Fibroblast of the conjunctiva (primary cell): ENCODE measurements around the gene OIP5.
"Not testable (repeated sequence)": the region's sequence is repeated elsewhere in the genome, so short reads cannot be mapped to it uniquely, and the experiment has no call there.

ENCODE experiments used
- DNase-seq: peaks from one replicate; pipeline ENCODE4 v3.0.0-alpha.2; 2010; ENCODE audit warnings: low read depth

Gene OIP5

DNA sequence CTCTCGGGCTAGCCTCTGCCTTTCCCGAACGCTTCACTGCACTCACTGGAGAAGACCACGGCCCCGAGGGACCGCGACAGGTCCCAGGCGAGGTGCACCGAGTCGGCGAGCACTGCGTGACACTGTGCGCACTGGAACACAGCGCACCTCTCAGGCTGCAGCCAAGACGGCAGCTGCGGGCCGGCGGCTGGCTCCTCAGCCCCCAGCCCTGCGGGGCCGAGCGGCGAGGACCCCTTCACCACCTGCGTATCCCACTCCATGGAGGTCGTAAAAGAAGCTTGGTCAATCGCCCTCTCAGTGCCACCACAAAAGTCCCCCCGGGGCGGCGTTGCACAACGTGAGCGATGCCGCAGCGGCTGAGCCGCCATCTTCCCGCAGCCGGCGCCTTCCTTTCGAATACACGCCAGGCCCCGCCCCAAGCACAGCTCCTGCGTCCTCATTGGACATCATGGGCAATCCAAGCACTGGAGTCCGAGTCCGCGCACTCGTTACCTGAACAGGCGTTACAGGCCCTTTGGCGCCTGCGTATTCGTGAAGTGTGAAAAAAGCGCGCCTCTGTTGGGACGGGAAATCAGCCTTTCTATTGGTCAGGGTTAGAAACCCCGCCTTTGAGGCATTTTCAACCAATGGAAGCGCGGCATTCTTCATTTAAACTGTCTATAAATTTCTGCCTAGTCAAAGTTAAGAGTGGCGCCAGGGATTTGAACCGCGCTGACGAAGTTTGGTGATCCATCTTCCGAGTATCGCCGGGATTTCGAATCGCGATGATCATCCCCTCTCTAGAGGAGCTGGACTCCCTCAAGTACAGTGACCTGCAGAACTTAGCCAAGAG lies at the start of gene OIP5, which contains the start of gene NUSAP1:
Gene OIP5 (minus strand): TSS at position 398 of the 832 bp plus-strand sequence. CDS start 30 bp downstream, at position 368.
Gene NUSAP1 (plus strand): TSS at position 688 of the 832 bp plus-strand sequence. CDS start 77 bp downstream, at position 765.
- DNase-seq: peak; percentile 99

DNA sequence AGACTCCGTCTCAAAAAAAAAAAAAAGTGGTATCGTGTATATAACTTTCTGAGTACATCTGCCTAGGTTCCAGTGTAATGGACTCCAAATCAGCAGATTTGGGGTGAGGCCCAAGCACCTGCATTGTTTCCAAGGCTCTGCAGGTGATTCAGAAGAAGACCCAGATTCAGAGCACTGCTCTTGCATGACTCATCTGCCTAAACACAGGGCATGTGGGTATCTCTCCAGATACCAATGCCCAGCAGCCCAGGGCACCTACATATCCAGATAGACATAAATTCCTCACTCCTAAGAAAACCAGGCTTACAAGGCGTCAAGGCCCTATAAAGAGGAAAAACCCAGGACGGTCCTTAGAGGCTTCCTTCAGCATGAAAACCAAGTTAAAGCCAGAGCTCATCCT lies 45.6 kb upstream of the OIP5 start:
- no peak for DNase-seq

DNA sequence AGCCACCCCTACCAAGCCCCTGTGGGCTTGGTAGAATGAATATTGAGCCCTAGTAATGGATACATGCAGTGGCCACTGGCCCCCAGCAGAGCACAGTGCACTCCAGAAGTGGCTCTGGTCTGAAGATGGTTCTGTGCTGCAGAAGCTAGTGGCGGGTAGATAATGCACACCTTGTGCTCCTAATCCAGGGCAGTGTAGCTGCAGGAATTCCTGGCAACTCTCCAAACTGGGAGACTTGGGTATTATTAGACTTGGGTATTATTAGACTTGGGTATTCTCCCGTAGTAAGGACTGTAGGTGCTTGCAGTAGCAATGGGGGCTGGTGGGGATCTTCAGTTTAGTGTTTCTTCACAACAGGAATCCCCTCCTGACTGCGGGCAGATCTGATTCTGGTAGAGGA lies 35.0 kb upstream of the OIP5 start:
- no peak for DNase-seq

DNA sequence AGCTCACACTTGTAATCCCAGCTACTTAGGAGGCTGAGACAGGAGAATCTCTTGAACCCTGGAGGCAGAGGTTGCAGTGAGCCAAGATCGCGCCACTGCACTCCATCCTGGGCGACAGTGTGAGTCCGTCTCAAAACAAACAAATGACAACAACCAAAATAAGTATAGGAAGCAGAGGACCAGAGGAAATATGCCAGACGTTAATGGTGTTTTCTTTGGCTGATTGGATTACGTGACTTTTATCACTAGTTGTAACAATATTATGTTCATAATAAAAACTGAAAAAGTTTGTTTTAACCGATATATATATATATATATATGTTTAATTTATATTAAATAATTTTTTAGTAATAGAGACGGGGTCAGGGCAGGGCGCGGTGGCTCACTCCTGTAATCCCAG lies 22.0 kb upstream of the OIP5 start:
- DNase-seq: no peak

DNA sequence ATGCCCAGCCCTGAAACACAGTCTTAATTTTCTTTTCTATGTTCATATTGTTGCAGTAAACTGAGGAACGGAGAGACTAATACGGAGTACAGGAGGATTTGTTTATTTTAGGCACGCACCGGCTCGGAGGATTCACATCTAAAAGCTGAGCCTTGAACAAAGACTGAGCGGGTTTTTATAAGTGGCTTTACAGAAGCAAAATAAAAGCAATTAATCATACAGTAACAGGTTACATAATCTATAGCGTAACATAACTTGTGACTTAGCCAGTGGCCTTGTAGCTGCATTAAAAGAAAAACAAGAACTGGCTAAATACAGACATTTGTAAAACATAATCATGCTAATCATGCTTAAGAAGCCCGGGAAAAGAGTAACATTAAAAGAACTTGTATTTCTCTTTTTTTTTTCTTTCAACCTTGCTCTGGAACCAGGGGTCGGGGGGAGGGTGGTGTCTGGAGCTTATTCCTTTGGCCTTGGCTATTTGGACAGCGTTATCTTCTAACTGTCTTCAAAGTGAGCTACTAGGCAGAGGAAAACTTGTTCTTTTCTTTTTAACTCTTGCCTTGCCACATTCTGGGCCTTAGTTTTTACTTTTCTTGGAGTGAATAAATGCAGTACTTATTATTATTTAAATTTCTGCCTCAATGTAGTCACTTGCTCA lies 17.8 kb upstream of the OIP5 start:
- no peak for DNase-seq

DNA sequence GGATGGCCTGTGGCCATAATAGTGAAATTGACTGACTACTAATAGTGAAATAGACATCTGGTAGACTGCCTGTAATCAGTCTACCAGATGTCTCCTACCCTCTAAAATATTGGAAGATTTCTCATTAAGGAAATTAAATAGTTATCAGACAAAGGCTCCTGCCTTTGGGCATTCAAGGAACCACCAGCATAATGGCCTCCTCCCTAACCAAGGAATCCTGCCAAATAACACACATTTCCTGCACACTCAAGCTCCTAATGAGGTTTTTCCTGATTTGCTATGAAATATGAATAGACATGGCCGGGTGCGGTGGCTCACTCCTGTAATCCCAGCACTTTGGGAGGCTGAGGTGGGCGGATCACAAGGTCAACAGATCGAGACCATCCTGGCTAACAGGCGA lies 14.8 kb upstream of the OIP5 start:
- DNase-seq: no peak

DNA sequence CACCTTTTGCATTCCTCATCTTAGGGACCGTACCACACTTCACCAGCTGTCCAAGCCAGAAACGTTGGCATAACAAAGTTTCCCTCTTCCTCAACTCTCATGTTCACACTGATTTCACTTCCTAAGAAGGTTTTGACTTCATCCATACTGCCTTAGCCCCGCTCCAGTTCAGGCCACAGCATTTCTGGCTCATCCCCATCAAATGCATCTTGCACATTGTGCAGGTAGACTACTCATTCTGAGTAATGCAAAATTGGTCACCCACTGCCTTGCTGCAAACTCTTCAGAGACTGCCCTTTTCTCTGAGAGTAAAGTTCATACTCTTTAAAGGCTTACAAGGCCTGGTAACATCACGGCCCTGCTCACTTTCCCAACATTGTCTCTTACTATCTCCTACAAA lies 9.1 kb upstream of the OIP5 start:
- no peak for DNase-seq

DNA sequence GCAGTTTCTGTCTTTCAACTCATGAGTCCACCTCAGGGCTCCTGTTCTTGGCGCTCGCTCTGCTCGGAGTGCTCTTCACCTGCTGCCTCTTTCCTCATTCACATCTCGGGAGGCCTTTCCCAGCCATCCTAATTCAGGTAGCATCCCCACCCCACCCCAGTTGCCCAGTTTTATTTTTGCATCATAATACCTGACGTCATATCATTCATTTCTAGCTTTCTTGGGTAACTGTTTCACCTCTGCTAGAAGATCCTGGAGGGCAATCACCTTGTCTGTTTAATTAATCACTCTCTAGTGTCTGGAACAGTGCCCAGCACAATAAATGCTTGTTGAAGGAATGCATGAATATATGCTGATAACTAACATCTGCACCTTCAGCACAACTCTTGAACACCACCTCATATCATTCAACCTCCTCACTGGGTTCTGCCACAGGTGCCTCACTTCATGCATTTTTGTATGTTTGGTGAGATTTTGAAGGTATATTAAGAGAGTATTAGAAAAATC lies 7.9 kb upstream of the OIP5 start:
- DNase-seq: no peak

DNA sequence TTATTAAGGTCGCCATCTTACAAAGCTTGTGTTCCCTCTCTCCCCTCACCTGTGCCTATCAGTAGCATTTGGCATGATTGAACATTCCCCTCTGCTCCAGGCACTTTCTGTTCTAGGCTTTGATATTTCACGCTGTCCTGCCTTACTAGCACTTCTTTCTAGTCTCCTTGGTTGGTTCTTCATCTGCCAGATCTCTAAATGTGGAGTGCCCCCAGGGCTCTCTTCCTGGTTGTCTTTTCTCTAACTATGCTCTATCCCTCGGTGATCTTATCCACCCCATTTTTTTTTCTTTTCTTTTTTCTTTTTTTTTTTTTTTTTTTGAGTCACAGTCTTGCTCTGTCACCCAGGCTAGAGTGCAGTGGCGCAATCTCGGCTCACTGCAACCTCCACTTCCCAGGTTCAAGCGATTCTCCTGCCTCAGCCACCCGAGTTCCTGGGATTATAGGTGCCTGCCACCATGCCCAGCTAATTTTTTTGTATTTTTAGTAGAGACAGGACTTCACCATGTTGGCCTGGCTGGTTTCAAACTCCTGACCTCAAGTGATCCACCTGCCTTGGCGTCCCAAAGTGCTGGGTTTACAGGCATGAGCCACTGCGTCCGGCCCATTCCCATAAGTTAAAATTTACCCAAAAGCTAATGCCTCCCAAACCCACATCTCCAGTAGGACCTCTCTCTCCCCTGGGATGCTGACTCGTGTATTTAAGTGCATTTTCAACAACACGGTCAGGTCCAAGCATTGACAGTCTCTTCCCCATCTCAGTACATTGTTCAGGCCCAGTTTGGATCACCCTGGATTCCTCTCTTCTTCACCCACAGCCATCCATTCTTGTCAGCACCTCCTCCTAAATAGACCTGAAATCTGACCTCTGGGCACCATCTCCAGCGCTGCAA lies 5.5 kb upstream of the OIP5 start:
- DNase-seq: no peak

DNA sequence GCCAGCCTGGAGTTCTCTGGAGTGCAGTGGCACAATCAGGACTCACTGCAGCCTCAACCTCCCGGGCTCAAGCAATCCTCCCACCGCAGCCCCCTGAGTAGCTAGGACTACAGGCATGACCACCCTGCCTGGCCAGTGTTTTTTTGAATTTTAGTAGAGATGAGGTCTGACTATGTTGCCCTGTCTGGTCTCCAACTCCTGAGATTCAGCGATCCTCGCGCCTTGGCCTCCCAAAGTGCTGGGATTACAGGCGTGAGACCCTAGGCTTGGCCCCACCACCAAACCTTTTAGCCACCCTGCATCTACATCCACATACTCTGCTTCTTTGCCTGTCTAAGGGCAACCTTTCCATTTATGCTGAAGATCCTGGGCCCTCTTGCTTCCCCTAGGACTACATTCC lies 4.7 kb upstream of the OIP5 start:
- no peak for DNase-seq

DNA sequence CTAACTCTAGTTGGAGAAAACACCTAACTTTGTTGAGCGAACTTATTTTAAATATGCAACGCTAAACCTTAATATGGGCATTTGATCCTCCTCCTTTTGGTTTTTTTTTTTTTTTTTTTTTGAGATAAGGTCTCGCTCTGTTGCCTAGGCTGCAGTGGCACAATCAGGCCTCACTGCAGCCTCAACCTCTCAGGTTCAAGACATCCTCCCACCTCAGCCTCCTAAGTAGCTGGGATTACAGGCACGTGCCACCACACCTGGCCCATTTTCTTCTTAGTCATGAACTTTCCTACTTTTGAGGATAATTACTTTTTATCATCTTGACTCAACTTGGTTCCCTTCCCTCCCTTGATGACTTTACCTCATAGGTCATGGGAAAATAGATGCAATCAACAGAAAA lies 4.2 kb upstream of the OIP5 start:
- no peak for DNase-seq

DNA sequence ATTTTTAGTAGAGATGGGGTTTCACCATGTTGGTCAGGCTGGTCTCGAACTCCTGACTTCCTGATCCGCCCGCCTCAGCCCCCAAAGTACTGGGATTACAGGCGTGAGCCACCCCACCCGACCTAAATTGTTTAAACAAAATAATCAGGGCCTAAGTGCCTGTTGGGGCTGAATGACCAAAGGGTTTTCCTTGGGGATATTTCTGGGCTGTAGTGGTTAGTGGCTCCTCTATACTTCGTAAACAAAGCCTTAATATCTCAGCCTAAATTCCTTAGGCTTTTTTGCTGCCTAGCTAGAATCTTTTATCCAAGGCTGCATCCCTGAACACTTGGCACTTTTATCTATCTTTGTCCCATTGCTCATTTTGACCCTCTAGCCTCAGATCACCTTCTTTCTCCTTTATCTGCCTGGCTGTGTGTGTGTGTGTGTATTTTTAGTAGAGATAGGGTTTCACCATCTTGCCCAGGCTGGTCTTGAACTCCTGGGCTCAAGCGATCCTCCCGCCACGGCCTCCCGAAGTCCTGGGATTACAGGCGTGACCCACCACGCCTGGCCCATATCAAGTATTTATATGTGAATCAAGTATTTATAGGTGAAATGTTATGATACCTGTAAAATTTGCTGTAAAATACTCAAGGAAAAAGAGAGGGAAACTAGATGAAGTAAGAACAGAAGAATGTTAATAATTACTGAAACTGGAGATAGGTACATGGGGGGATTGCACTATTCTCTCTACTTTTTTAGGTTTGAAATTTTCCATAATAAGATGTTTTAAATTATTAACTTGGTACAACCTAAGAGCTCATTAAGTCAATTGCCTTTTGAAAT lies 2.1 kb upstream of the OIP5 start:
- DNase-seq: no peak

DNA sequence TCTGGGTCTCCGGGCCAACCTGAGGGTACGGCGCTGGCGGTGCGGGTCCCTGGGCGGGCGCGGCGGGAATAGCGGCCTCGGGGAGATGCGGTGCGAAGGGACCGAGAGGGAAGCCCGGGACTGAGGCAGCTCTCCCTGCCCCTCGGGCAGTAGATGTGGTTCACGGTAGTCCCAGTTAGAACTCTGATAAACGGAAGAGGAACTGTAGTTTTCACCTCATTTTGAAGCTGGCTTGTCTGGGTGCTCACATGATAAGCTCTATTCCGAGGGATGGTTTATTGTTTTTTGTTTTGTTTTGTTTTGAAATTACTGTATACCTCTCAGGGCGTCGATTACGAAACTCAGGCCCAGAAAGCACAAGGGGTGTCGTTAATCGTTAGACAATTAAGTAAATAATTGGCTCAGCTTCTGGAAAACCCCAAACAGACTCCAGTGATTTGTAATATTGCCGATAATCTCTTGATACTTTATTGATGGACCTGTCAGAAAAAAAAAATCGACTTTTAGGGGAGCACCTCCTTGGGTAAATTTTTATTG lies 703 bp upstream of the OIP5 start:
- no peak for DNase-seq

DNA sequence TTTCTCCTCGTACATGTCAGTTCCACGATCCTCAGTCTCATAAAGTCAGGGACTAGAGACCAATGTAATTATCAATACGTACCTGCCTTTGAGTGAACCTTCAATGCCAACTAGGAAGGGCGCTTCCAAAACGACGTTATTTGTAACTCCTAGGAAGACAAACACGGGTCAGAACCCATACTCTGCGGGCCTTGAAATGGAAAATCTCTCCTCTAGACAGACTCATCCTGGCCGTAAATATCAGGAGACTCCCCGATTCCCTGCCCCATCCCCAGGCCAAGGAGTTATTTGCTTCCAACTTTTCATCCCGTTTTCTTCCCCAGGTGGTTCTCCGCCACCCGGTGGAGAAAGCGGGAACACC lies 578 bp downstream of the OIP5 start:
- peak; percentile 23 for DNase-seq

DNA sequence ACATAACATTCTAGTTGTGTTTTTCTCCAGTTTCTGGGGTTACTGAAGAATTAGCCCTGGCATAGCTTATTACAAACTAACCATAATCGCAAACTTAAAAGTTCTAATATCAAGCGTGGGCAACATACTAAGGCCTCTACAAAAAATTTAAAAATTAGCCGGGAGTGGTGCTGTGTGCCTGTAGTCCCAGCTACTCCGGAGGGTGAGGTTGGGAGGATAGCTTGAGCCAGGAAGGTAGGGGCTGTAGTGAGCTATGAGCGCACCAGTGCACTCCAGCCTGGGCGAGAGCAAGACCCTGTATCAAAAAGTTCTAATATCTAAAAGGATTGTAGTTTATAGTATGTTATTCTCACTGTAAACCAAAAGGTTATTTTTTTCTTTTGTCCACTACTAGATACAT lies 1.1 kb downstream of the OIP5 start:
- no peak for DNase-seq

DNA sequence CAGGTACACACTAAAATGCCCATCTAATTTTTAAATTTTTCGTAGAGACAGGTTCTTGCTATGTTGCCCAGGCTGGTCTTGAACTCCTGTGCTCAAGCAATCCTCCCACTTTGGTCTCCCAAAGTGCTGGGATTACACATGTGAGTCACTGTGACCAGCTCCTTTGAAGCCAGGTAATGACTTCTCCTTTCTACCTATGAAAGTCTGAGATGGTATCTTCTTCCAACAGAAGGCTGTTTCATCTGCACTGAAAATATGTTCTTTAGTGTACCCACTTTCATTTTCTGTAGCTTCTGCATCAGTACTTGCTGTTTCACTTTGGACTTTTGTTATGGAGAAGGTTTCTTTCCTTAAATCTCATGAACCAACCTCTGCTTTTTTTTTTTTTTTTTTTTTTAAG lies 8.8 kb downstream of the OIP5 start:
- DNase-seq: no peak

DNA sequence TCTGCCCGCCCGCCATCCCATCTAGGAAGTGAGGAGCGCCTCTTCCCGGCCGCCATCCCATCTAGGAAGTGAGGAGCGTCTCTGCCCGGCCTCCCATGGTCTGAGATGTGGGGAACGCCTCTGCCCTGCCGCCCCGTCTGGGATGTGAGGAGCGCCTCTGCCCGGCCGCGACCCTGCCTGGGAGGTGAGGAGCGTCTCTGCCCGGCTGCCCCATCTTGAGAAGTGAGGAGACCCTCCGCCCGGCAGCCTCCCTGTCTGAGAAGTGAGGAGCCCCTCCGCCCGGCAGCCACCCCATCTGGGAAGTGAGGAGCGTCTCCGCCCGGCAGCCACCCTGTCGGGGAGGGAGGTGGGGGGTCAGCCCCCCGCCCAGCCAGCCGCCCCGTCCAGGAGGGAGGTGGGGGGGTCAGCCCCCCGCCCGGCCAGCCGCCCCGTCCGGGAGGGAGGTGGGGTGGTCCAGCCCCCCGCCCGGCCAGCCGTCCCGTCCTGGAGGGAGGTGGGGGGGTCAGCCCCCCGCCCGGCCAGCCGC lies 11.5 kb downstream of the OIP5 start:
- not testable (repeated sequence) for DNase-seq

DNA sequence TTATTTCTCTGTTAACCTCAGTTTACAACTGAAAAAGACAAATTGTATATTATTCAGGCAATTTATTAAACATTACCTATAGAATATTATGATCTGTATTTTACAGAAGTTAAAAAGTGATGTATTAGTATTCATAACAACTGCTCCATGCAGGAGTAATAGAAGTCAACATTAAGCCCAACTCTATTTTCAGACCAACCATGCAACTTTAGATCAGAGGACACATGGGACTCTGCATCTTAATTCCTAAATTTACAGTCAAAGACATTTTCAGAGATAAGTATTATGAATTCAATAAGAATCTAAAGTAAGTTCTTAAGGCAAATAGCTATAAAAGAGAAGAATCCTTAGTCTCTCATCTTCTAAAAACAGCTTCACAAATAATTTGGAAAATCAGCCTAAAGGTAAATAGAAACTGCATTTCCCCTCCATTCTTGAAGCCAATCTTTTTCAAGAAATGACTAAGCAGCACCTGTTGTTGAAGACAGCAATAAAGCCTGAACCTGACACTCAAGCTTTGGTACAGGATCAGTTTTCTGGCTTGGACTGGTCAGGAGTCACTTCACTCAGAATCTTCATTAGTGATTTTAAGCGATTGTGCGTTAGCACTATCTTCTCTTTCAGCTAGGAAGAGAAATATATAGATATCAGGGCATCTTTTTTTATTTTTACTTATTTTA lies 23.0 kb downstream of the OIP5 start:
- no peak for DNase-seq

DNA sequence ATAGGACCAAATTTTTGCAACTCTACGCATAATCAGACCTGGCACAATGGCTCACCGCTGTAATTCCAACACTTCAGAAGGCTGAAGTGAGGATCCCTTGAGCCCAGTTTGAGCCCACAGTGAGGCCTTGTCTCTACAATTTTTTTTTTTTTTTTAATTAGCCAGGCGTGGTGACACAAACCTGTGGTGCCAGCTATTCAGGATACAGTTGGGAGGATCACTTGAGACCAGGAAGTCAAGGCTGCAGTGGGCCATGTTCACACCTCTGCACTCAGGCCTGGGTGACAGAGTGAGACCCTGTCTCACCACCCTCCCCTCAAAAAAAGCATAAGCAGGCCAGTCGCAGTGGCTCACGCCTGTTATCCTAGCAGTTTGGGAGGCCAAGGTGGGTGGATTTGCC lies 24.7 kb downstream of the OIP5 start:
- no peak for DNase-seq

DNA sequence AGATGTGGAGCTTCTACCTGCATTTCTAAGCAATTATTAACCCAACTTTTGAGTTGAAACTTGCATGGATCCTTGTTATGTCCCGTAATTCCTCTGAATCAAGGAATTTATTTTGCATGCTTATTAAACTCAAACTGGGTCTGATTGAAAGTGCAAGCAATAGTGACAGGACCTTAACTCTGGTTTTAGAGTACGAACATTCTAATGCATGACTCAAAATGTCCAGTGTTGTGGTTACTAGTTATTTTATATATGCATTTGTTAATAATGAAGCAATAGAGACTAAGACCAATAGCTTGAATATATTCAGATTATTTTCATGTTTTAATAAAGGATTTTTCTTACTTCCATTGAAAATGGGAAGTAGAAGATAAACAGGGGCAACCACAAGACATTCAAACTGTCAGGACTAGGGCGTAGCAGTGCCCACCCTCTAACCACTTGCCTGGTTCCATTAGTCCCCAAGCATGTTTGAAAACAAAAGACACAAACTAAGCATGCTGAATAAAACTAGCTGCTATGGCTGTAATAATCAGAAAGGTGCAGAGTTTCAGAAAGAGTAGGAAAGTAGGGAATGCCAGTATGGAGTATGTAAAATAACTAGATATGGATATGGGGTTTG lies 28.1 kb downstream of the OIP5 start:
- no peak for DNase-seq
